CD4-positive, alpha-beta T cell treated with Interleukin-12 subunit alpha and Interleukin-12 subunit beta, for 1 hour (primary cell): ENCODE results near the gene MBP.

Experiments used
- DNase-seq: peaks from one replicate; pipeline ENCODE4 v3.0.0-alpha.2; 2020

The MBP gene

DNA sequence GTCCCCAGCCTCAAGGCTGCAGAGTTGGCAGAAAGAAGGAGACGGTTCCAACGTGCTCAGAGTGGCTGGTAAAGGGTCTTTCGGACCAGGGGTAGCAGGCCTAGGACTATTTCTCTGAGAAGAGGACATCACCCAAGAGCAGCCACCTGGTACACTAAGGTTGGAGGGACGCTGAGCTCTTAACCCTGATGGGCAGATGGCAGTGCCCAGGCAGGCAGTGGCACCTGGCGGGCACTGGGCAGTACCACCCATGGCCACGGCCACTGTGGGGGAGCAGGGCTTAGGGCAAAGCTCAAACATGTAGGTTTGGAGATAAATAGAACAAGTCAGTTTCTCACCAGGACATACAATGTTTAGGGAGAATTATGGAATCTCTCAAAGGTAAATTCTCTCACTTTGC is 53.5 kb downstream of the MBP start:
- no peak for DNase-seq

DNA sequence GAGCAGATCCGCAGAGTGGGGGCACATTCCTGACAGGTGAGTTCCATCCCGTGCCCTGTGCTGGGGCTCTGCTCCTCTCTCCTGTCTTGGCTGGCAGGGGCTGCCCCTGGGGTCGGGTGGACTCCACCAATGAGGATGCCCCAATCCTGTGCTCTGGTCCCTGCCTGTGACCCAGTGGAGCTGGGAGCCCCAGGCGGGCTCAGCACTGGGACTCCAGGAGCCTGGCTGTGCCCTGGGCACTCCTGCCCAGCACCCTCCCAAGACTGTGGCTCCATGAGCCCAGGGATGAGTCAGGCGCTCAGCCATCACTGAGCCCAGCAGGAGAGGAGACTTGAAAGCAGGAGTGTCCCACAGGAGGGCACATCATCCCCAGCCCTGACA is 53.9 kb downstream of the MBP start:
- no peak for DNase-seq

DNA sequence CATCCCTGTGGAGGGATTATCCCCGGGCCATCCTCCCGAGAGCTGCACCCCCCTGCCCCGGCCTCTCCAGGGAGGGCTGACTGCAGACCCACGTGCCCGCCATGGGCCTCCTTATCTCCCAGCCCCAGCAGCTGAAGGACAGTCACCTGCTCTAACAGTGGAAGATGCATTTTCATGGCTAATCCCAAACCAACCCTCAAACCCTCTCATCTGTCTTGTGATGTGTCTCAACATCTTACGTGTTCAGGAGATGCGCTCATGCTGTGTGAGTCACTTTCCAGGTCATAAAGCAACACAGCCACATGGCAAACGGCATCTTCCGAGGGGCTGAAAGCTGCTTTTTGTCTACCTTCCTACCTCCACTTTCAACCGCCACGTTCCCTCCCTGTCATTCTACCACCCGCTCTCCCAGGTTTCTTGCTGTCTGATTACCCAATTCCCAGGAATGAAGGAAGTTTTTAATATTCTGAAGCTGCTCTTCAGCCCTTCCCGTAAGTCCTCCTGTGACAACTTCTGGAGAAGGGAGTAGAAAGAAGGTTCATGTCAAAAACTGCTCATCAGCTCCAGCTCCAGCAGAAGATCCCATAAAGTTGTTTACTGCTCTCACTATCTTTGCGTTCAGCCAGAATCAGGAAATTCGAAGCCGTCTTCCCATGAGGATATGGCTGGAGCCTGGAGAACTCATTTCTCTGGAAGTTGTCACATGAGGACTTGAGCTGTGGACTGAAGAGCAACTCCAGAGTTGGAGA is 54.5 kb downstream of the MBP start:
- DNase-seq: no peak

DNA sequence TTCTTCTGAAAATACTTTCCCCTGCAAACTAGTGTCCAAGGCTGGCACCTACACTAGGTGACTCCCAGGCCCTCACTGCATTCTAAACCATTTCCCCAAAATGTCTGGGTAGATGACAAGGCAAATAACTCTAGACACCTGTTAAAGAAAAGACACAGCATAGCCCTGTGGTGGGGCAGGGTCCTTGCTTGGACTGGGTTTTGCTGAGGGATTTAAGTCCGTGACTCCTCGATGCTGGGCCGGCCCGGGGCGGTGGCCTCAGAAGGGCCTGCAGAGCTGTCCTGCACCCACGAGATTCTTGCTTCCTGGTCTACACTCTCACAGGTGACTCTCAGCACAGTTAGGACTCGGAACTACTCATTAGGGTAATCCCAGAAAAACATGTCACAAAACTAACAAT is 55.2 kb downstream of the MBP start:
- DNase-seq: no peak

DNA sequence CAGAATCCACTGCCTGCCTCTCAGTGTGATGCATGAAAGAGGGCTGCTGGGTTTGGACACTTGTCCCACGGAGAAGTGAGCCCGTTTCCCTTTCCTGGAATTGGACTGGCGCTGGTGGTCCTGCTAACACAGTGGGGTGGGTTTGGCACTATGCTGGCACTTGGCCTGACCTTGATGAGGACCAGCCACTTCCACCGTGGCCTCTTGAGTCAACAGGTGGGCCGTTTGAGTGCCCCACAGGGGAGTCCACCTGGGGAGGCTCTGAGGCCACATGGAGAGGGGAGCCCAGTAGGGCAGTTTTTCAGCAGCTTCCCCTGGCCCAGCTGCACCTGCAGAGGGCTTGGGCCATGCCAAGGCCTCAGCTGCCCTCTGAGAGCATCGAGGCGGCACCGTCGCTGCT is 56.5 kb downstream of the MBP start:
- DNase-seq: no peak

DNA sequence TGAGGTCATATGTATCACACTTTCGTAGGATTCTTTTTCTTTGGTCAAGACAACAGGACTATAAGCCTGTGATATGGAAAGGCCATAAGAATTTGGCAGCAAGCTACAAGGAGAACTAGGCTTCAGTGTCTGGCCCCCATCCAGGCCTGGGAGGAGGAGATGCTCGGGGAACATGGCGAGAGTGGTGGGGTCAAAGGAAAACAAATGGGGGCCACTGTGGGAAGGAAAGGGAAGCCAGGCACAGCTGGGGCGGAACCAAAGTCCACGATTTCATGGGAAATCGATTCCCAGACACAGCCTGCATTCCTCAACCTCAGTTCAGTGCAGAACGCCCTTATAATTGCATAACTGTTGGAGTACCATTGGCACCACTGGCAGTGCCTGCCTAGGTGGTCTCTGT is 58.2 kb downstream of the MBP start:
- no peak for DNase-seq

DNA sequence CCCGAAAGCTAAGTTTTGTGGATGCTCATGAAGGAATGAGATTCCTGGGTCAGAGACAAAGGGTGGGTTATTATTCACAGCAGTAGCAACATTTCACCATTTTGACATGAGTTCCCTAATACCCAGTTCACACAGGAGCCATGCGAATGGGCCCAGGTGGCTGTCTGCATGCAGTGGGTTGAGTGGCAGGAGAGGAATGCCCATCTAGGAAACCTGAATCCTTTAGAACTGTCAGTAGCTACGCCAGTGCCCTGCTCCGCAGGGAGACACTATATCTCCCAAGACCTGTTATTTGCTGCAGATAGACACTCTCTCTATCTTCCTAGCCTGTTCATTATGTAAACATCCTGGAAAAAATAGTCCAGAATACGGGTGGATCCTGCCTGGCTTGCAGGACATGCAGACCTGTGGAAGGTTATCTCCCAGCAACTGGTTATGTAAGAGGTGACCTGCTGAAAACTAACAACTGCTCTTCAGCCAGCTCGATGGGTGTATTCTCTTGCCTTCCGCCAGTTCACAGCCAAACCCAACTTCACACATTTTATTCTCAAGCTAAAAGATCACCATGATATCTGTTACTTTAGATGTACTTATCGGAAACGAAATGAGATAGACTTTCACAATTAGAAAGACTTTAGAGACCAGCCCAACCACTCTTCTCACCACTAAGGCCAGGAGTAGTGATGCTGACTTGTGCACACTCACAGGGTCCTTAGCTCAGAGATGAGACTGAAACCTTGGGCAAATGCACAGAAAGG is 59.1 kb downstream of the MBP start:
- peak; percentile 57 for DNase-seq

DNA sequence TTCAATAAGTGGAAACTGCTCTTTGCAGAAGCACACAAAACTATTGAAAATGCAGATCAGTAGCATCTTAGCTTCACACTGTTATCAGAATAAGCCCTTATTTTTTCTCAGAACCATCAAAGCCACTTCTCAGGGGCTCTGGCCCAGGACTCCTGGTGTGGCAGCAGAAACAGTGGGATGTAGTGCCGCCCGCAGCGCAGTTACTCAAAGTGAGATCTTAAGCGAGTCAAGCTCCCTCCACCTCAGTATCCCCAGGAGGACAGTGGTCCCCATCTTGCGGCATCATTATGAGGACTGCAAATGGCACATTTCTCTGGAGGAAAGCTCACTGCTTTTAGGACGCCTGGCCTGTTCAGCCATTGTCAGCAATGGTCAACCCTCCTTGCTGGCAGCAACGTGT is 60.0 kb downstream of the MBP start:
- no peak for DNase-seq

DNA sequence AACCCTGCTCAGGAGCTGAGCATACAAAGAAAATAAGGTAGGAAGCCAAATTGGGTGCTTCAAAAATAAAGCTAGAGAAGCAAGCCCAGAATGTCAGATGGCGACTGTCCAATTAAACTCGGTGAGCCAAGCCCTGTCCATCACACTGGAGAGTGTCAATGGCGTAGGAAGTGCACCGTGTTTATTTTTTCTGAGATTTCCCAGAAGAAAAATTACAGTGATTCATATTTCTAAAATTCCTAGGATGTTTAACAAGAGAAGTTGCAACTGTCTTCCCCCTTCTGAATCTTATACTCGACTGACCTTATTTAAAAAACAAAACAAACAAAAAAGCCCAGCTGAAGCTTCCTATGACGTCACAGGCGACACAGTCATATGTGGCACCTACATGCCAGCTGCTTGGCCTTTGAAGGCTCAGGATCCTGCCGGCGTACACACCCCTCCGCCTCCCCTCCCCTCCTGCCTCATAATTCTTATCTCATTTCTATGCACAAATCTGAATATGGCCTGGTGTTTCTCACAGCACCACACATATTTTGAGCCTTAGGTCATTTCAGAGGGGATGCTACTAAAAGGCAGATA is 60.8 kb downstream of the MBP start:
- peak; percentile 82 for DNase-seq

DNA sequence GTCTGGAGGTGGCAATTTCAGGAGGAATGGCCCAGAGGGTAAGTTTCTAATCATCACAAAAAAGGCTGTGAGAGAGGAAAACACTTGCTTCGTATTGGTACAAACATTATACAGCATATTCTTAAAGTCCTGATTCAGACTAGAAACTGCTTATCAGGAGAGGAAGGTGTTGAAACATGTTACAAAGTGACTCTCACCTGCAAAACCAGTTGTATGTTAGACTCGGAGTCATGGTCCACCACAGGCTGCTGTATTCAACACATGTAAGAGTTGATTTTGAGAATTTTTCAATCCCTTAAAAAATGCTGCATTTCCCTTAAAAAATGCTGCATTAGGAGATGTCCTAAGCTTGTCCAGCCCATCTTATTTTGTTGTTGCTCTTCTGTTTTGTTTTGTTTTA is 61.5 kb downstream of the MBP start:
- DNase-seq: no peak

DNA sequence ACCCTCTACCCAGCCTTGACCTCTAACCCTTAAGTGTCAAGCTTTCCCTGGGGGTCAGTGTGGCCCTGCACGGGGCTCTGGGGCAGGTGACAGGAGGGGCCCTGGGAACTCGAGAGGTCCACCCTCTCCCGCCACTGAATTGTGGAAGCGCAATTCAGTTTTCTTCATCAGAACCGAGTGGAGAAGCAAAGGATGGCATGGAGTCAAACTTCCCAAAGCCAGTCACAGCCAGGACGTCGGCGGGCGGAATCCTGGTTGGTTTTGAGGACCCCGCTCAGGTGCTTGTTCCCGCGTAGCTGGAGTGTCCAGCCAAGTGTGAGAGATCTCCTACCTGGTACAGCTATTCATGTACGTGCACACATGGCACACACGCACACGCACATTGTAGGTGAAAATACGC is 62.0 kb downstream of the MBP start:
- no peak for DNase-seq

DNA sequence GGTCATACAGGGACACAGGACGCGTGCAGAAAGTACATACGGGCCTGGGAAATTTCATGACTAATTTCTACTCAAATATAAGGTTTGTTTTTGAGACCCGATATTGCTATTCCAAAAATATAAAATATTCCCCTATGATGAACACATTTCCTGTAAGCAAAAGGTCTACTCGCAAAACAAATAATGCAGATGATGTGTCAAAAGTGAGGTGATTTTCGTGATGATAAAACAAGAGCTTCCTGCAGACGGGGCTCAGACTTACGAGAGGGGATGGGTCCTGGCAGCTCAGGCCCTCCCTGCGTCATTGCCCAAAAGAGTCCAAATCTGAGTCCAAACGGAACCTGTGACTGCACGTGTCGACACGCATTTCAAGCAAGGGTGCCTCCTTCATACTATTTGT is 62.7 kb downstream of the MBP start:
- DNase-seq: peak; percentile 66

DNA sequence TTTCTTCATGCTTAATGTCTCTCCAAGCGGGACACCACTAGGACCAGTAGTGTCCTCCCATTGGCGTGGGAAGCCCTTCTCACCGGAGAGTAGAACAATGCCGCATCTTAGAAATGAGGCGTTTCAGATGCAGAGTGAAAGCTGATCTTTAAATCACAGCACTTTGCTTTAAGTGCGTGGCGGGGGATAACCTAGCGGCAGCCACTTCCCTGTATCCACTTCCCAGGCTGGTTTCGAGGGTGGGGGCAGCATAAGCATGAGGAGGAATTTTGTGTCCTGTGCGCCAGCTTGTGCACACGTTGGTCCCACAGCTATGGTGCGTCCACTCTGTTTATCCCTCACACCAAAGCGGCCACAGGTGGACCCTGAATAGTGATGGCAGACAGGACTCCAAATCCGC is 63.1 kb downstream of the MBP start:
- no peak for DNase-seq

DNA sequence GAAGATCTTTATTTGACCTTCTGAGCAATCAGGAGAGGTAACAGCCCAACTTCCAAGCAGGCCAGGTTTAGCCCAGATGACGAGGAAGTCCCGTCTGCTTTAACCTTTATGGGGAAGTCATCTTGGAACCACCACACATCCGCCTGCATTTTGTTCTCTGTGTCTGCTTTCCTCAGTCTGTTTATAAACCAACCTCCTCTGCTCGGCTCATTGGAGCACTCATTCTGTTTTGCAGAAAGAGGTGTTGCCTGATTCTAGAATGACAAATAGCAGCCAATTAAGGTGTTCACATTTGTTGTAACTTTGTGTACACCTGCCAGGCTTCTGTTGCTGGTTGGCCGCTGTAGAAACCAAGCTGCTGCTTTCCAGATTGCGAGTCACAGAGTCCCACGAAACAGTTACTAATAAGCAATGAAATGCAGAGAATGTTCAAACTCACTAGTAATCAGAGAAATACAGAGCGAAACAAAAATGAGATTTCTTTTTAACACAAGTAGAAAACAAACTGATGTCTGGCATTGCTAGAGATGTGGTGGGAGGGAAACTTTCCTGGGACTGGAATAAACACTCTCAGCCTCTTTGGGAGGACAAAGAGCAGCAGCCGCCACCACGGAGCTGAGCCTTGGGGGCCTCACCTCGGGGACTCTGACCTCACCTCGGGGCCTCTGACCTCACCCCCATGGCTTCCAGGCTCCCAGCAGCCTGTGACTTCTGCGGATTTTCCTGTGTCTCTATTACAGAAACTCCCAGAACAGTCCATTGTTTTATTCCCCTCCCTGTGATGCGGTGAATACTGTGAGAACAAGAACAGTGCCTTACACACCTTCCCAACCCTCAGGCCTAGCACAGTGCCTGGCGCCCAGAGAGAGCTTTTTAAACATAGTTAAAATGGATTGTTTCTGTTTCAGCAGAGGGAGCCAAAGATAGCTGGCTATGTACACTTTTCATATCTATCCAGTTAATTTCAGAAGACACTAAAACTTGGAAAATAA is 64.0 kb downstream of the MBP start:
- DNase-seq: peak; percentile 65

DNA sequence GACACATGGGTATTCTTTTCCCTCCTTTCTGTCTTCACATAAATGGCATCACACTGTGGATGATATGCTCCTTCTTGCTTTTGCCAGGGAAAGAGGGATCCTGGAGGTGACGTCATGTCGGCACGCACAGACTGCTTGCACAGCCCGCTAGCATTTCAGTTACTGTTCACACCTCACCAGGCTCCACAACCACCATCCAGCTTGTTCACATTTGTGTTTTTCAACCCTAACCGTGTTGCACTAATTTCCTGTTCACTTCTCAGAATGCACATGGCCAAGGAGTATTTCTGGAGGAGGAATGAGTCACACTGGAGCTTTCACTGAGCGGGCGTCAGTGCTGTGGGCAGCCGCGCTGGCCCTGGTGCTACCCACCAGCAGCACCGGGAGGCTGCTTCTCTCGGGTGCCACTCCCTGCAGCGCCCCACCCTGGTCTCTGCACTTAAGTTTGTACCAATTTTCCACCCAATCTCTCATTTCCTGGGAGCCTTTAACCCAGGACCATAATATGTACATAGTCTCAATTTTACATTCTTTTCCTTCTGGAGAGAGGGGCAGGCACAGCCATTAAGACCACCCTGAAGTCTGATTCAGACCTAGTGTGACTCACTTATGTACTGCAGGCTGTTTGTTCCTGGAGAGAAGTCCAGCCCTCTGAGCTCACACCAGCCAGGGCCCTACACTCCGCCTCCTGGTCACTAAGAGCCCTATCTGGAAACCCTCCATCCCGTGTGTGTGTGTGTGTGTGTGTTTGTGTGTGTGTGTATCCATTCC is 65.1 kb downstream of the MBP start:
- peak; percentile 78 for DNase-seq

DNA sequence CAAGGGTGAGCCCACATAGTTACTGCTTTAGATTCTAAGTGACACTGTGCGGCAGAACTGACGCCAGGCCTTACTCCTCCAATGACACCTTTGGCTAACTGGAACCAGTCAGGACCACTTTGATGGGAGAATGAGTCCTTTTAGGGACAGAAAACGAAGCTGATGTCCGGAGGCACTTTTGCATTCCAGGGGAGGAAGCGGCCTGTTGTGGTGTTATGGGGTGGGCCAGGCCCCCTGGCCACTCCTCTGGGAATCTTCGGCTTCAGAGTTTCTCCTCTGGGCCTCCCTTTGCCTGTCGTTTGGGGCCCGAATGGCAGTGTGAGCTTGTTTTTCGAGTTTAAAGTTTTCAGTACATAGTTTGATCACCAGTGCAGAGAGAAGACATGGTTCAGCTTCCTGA is 65.9 kb downstream of the MBP start:
- DNase-seq: no peak

DNA sequence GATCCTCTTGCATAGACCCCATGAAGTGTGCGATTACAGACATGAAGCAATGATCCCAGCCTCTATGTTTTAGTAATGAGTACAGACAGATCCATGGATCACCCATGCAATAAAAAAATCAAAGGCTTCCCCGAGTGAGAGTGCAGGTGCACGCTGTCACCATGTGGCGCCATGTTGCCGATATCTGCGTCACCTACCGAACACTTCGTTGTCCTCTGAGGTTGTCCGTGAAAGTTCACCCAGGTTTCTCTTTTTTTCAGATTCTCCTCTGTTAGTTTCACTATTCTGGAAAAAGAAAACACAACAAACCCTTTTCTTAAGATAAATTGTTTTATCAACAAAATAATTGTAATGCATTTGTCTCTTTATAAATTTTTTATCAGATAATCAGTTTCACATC is 66.5 kb downstream of the MBP start:
- no peak for DNase-seq

DNA sequence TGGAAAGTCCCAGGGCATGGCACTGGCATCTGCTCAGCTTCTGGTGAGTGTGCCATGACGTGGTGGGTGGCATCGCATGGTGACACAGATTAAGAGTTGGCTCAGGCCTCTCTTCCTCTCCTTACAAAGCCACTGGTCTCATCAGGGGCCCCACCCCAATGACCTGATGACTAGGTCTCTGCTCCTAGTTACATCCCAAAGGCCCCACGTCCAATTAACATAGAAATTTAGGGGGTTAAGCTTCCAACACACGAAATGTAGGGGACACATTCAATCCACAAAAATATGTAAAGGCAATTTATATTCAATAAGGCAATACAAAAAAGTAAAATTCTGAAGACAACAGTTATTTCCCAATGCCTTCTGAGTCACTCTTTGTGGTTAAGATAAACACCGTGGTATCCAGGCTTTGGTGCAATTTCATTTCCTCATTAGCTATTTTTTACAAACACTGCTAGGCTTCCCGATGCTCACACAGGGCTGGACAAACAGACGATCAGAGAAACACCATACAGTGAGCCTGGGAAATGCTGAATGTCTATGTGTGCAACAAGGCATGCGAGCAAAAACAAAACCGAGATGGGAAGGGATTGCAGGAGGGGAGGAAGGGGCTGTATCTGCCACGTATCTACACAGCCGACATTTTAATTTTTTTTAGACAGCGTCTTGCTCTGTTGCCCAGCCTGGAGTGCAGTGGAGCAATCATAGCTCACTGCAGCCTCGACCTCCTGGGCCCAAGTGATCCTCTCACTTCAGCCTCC is 67.2 kb downstream of the MBP start:
- peak; percentile 62 for DNase-seq

DNA sequence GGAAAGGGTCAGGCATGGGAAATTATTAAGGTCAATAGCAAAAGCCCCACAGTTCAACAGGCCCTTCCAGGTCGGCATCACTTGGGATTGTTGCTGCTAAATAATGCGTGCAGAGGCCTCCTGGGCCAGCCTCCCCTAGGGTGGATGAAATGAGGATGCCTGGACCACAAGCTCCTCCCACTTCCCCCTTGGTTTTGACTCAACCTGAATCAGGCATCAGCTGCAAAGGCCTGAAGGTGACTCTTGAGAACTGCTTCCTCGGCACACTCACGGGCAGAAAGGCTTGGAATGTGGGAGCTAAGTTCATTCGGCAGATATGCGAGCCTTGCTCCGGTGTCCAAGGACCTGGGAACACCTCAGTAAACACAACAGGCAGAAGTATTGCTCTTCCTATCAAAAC is 69.3 kb downstream of the MBP start:
- DNase-seq: peak; percentile 80

DNA sequence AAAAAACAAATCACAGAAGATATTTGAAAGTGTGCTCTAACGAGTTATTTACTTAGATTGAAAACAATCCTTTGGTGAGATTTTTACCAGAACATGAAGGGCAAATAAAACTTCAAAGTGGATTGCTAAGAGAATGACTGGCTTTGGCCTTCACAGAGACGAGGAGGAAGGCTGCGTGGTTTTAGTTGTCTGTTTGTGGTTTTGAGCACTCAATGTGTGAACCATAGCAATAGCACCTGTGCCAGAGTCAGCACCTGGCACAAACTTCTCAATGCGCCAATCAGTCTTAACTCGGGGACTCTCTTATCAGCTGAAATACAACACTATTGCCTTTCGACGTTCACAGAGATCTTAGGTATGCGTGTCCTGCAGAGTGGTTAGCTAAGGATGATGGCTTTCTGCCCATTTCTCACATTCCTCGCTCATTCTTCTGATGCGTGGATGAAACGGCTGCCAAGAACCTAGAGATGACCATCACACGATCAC is 70.0 kb downstream of the MBP start:
- DNase-seq: peak; percentile 86

DNA sequence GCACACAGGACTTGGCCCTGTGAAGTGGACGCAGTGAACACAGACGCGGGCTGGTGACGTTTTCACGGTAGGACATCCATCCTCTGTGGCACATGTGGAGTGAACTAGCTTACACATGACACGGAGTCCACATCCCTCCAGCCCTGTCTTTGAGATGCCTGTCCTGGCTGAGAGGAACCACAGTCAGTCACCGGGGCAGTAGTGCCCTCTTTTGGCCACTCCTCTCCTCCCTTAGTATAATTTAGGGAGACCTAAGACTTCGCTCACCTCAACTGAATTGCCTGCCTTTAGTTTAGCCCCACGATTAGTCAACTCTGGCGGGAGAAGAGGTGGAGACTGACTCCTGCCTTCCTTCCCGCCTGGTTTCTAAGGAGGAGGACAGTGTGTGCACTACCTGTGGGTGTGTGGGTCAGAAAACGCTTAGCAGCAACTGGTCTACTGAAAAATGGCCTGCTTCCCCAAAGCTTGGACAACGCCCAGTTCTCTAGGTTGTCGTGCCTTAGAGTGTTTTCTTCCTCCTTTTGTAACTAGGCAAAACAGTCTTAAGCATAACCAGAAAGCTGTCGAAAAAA is 70.6 kb downstream of the MBP start:
- no peak for DNase-seq
